ENCODE results near the gene CD248. TPM values are rescaled to one million over a fixed set of nuclear protein-coding genes. Genes with fewer than 3 reads are reported as not detected.

CD248 gene
- total RNA-seq, 6 experiments from 2014 or later: 437 to 739 (median 687) TPM

GRCh38 chr11:66317322-66317722, 478 bp upstream of the CD248 start:
- Mint-ChIP-seq H3K27me3 (ENCODE audit: insufficient read depth) (peaks cover 8% of the 10 kb centered on the region), H3K36me3 (ENCODE audit: low read depth) (peaks cover 29% of the 10 kb centered on the region), H3K4me3 (peak overlapping the region; percentile 70), H3K27ac (peak overlapping the region; percentile 91), H3K4me1 (ENCODE audit: low read depth) (peaks cover 48% of the 10 kb centered on the region), H3K9me3 (peaks cover 11% of the 10 kb centered on the region)
- TF ChIP-seq CTCF (IDR thresholded peaks at IDR 0.05): no peak
- DNase-seq: peak; percentile 35

- Mint-ChIP-seq H3K4me3 (peak overlapping the region; percentile 91), H3K27ac (peak overlapping the region; percentile 97)
These were observed 678 bp downstream of the CD248 start for GRCh38 chr11:66315921-66316811.

GRCh38 chr11:66315498-66315885, 1.4 kb downstream of the CD248 start:
- Mint-ChIP-seq H3K4me3 (peak overlapping the region; percentile 91), H3K27ac (peak overlapping the region; percentile 97), H3K4me1 (ENCODE audit: low read depth) (peaks cover 57% of the 10 kb centered on the region), H3K27me3 (ENCODE audit: insufficient read depth) (peaks cover 9% of the 10 kb centered on the region), H3K9me3 (peaks cover 11% of the 10 kb centered on the region), H3K36me3 (ENCODE audit: low read depth) (peaks cover 29% of the 10 kb centered on the region)
- no peak for DNase-seq
- no peak for TF ChIP-seq CTCF (IDR thresholded peaks at IDR 0.05)

More at GRCh38 chr11:66315921-66316811, 678 bp downstream of the CD248 start:
- TF ChIP-seq CTCF (IDR thresholded peaks at IDR 0.05): no peak
- H3K4me1 Mint-ChIP-seq (ENCODE audit: low read depth): peaks cover 57% of the 10 kb centered on the region
- DNase-seq: no peak
- peaks cover 29% of the 10 kb centered on the region for H3K36me3 Mint-ChIP-seq (ENCODE audit: low read depth)
- peaks cover 9% of the 10 kb centered on the region for H3K27me3 Mint-ChIP-seq (ENCODE audit: insufficient read depth)
- peaks cover 11% of the 10 kb centered on the region for H3K9me3 Mint-ChIP-seq

- no peak for DNase-seq
- no peak for TF ChIP-seq CTCF (IDR thresholded peaks at IDR 0.05)
- H3K4me3 Mint-ChIP-seq: peak overlapping the region; percentile 91
- H3K36me3 Mint-ChIP-seq (ENCODE audit: low read depth): peaks cover 22% of the 10 kb centered on the region
- H3K9me3 Mint-ChIP-seq: peaks cover 5% of the 10 kb centered on the region
- H3K4me1 Mint-ChIP-seq (ENCODE audit: low read depth): peaks cover 57% of the 10 kb centered on the region
- peaks cover 9% of the 10 kb centered on the region for H3K27me3 Mint-ChIP-seq (ENCODE audit: insufficient read depth)
- peak overlapping the region; percentile 97 for H3K27ac Mint-ChIP-seq
These were observed 2.0 kb downstream of the CD248 start for GRCh38 chr11:66314561-66315497.

GRCh38 chr11:66314186-66314501, 2.7 kb downstream of the CD248 start:
- no peak for DNase-seq
- Mint-ChIP-seq H3K36me3 (ENCODE audit: low read depth) (peaks cover 22% of the 10 kb centered on the region), H3K4me3 (peak overlapping the region; percentile 91), H3K9me3 (peaks cover 4% of the 10 kb centered on the region; the same call in 1 of the 2 replicates), H3K4me1 (ENCODE audit: low read depth) (peaks cover 55% of the 10 kb centered on the region), H3K27ac (peak overlapping the region; percentile 97), H3K27me3 (ENCODE audit: insufficient read depth) (peaks cover 9% of the 10 kb centered on the region)
- no peak for TF ChIP-seq CTCF (IDR thresholded peaks at IDR 0.05)

Data from HFFc6 (cell line).